Spleen (tissue), 11 donors: Measurements from ENCODE around the gene TRABD. TPM values are rescaled to one million over a fixed set of nuclear protein-coding genes. Genes with fewer than 3 reads are reported as not detected.
A peak's percentile ranks its signal among the peaks of the same experiment; 100 is the strongest.
"Not testable (repeated sequence)": the region's sequence is repeated elsewhere in the genome, so short reads cannot be mapped to it uniquely, and the experiment has no call there.

ENCODE experiments used
- DNase-seq: peaks from one replicate; pipeline ENCODE4 v3.0.0-alpha.2; 2020
- H3K27ac ChIP-seq, 8 donors: fragments of 200-600 bp; sonication (generic) in 7 of 8; 1 replicate in 4 of 8; 2 replicates in 4 of 8; pipeline versions ENCODE4 v1.5.0 to v1.8.0; 2016 to 2021; ENCODE audit warnings: inconsistent platforms in 4 of 8, mild to moderate bottlenecking in 4 of 8, moderate library complexity in 1 of 8
- H3K27me3 ChIP-seq, 7 donors: fragments of 200-600 bp; sonication (generic) in 6 of 7; replicated peaks in 1 of 7; 1 replicate in 4 of 7; 2 replicates in 3 of 7; pipeline versions ENCODE4 v1.5.0 to v1.8.0; 2016 to 2021; ENCODE audit warnings: inconsistent platforms in 3 of 7, mild to moderate bottlenecking in 1 of 7
- H3K36me3 ChIP-seq, 6 donors: fragments of 200-600 bp; sonication (generic) in 5 of 6; 1 replicate in 4 of 6; 2 replicates in 2 of 6; pipeline versions ENCODE4 v1.5.0 to v1.8.0; 2016 to 2021; ENCODE audit warnings: inconsistent platforms in 2 of 6
- H3K4me1 ChIP-seq, 6 donors: fragments of 200-600 bp; sonication (generic) in 5 of 6; 1 replicate in 3 of 6; 2 replicates in 3 of 6; pipeline versions ENCODE4 v1.5.0 to v1.8.0; 2016 to 2021; ENCODE audit warnings: inconsistent platforms in 3 of 6
- H3K4me3 ChIP-seq, 8 donors: fragments of 200-600 bp; sonication (generic) in 7 of 8; 1 replicate in 4 of 8; 2 replicates in 4 of 8; pipeline versions ENCODE4 v1.5.0 to v1.8.0; 2016 to 2021; ENCODE audit warnings: inconsistent platforms in 4 of 8, mild to moderate bottlenecking in 4 of 8, moderate library complexity in 2 of 8
- H3K9me3 ChIP-seq, 8 donors: fragments of 200-600 bp; sonication (generic) in 7 of 8; 1 replicate in 4 of 8; 2 replicates in 4 of 8; pipeline versions ENCODE4 v1.5.0 to v1.8.0; 2016 to 2021; ENCODE audit warnings: inconsistent platforms in 4 of 8
- POLR2A ChIP-seq, 3 donors: fragments of 450-650 bp; IDR thresholded peaks; one replicate each; pipeline ENCODE4 v1.5.1; 2017; ENCODE audit warnings: antibody characterized with exemption in 3 of 3, mild to moderate bottlenecking in 1 of 3
- POLR2AphosphoS5 ChIP-seq, 3 donors: sonication (generic); formaldehyde crosslinking; IDR thresholded peaks; one replicate each; pipeline ENCODE4 v1.5.1; 2017; ENCODE audit warnings: antibody characterized with exemption in 3 of 3
- WGBS, 5 donors: extraction: QIAGEN DNeasy Blood & Tissue Kit in 3 of 5; methylation state at CpG; one replicate each; pipeline versions ENCODE4 v1.1.5 to v1.1.7; 2013 to 2018; 5-methylcytosine and 5-hydroxymethylcytosine counted together
- intact Hi-C: fragments of 100-400 bp; cut with DNase I; formaldehyde crosslinking; loops from one replicate; pipeline ENCODE4 v1.15.0; 2023; ENCODE audit warnings: low total_unique reads
- polyA plus RNA-seq, 3 donors: library from polyadenylated mRNA; stranded (reverse); fragments of 200-250 nt; gene quantifications; one replicate each; pipeline ENCODE4 v1.2.1, GENCODE V29; 2013
- total RNA-seq, 7 donors: library from RNA; depleted of rRNA in 3 of 7; stranded (reverse); fragments of >200 nt in 3 of 7; fragmentation: NEBNext Ultra II Directional in 4 of 7; extraction: Animal tissue kit (Norgen Biotek cat#: 25700) in 4 of 7; gene quantifications; one replicate each; pipeline versions ENCODE4 v1.1.0 to v1.2.1, GENCODE V29; 2016 to 2021
- TF ChIP-seq, protein P1 (sequence below), 11 experiments: fragments of 200-600 bp in 7 of 11; fragments of 450-650 bp in 4 of 11; sonication (generic) in 4 of 11; IDR thresholded peaks in 8 of 11; conservative IDR thresholded peaks in 3 of 11; 1 replicate in 7 of 11; 2 replicates in 4 of 11; pipeline versions ENCODE4 v1.4.0 to v1.8.0; 2016 to 2021; ENCODE audit warnings: antibody characterized with exemption in 11 of 11, inconsistent platforms in 4 of 11, mild to moderate bottlenecking in 1 of 11
- donor health status: healthy with polysubstance abuse.
- donor health status: DM: no; HTN: no; CAD: no; lungs with moderate emphysema.
- donor health status: DM: no; HTN: no; CAD: no.
- donor health status: Bipolar disorder and iron deficiency.
- donor health status: healthy.
- donor health status: DM: no; HTN: no; CAD: no.
- donor health status: DM: yes; HTN: yes; CAD: no.

The TRABD gene
- total and polyA plus RNA-seq, 10 donors, result 43.3 to 85.8 (median 60.0) TPM

DNA sequence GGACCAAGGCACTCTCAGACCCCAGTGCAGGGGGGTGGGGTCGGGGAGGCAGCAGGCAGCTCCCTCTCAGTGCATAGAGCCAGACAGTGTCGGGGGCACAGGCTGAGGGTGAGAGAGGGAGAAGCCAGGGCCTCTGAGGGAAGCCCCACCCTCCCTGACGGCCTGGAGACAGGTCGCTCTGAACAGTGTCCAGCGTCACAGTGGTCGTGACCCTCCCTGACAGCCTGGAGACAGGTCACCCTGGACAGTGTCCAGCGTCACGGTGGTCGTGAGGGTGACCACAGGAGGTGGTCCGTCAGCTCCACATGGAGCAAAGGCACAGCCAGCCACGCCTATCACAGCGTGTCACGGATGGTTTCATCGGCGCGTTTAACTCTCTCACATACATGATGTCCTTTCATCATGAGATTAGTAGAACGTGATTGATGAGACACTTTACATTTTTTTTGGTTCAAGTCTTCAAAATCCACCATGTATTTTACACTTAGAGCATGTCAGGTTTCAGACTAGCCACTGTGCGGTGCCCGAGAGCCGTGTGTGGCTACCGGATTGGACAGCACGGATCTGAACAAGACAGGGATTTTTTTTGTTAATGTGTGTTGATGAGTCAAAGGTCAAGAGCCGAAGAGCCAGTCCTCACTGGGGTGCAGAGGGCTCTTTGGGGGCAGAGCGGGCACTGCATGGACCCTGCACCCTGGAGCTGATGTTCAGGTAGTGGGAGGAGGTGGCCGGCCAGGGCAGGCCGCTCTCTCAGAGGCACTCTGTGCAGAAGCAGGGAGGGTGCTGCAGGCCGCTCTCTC lies 39.1 kb upstream of the TRABD start:
- no peak for DNase-seq
- H3K4me1 ChIP-seq, result peaks cover 0 to 33% (median 9%) of the 10 kb centered on the region in 6 donors
- no peak overlapping the region for H3K4me3 ChIP-seq
- H3K36me3 ChIP-seq, result no peaks in the 10 kb centered on the region
- H3K27me3 ChIP-seq, result peaks cover 0 to 44% (median 0%) of the 10 kb centered on the region in 7 donors
- 63 to 75% (median 67%) methylated on average over 23 to 27 of the region's 27 CpGs for WGBS, 5 donors
- intact Hi-C loops, result no loop called here
- no peak overlapping the region for H3K27ac ChIP-seq
- H3K9me3 ChIP-seq, result no peaks in the 10 kb centered on the region
- TF ChIP-seq, protein P1, sequence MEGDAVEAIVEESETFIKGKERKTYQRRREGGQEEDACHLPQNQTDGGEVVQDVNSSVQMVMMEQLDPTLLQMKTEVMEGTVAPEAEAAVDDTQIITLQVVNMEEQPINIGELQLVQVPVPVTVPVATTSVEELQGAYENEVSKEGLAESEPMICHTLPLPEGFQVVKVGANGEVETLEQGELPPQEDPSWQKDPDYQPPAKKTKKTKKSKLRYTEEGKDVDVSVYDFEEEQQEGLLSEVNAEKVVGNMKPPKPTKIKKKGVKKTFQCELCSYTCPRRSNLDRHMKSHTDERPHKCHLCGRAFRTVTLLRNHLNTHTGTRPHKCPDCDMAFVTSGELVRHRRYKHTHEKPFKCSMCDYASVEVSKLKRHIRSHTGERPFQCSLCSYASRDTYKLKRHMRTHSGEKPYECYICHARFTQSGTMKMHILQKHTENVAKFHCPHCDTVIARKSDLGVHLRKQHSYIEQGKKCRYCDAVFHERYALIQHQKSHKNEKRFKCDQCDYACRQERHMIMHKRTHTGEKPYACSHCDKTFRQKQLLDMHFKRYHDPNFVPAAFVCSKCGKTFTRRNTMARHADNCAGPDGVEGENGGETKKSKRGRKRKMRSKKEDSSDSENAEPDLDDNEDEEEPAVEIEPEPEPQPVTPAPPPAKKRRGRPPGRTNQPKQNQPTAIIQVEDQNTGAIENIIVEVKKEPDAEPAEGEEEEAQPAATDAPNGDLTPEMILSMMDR (IDR thresholded peaks at IDR 0.05 in 8 of 11, conservative IDR thresholded peaks at IDR 0.05 in 3 of 11), result peak in 10 of 11 experiments; percentile 16 to 56 (median 50)
- TF ChIP-seq POLR2AphosphoS5 (IDR thresholded peaks at IDR 0.05), result no peak

DNA sequence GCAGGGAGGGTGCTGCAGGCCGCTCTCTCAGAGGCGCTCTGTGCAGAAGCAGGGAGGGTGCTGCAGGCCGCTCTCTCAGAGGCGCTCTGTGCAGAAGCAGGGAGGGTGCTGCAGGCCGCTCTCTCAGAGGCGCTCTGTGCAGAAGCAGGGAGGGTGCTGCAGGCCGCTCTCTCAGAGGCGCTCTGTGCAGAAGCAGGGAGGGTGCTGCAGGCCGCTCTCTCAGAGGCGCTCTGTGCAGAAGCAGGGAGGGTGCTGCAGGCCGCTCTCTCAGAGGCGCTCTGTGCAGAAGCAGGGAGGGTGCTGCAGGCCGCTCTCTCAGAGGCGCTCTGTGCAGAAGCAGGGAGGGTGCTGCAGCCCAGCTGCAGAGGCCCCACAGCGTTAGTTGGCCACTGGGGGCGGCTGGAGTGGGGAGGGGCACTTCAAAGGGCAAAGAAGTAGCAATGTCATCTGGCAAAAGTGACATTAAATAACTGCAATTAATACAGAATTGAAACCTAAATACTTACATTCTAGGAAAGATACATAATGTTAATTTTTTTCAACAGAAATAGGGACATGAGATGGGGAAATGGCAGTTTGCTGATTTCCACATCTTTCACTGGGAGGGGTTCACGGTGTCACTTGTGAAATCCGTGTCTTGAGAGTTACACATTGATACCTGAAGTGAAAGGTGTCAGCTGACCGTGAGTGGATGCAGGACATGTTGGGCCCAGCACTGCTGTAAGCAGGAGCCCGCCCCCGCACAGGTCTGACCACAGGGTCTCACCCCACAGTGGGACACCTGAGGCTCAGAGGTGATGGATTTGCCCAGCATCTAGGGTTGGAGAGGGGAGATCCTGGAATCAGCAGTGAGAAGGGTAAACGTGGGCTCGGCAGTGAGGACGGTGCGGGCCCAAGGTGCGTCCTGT lies 38.2 kb upstream of the TRABD start:
- H3K9me3 ChIP-seq, intact Hi-C loops, H3K36me3 ChIP-seq, DNase-seq, H3K27ac ChIP-seq, H3K4me3 ChIP-seq: not testable (repeated sequence)
- H3K4me1 ChIP-seq, result peaks cover 0 to 33% (median 9%) of the 10 kb centered on the region in 6 donors
- H3K27me3 ChIP-seq, result peaks cover 0 to 37% (median 0%) of the 10 kb centered on the region in 7 donors
- WGBS, 5 donors, result 45 to 80% (median 70%) methylated on average over 13 to 16 of the region's 26 CpGs

DNA sequence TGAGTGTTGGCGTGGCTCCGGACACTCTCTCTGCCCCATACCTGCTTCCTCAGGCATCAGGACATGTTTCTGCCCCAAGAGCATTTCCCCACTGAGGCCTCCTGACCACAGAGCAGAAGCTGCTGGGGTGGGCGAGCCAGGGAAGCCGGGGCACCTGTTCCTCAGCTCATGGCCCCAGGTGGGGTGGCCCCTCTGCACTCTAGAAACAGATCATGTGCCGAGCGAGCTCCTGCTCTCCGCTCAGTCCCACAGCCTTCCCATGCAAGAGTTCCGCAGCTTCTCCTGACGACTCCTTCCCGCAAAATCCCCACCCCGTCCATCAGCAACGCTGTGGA lies 37.6 kb upstream of the TRABD start:
- TF ChIP-seq, protein P1 (IDR thresholded peaks at IDR 0.05 in 8 of 11, conservative IDR thresholded peaks at IDR 0.05 in 3 of 11), result no peak
- TF ChIP-seq POLR2AphosphoS5 (IDR thresholded peaks at IDR 0.05) (no peak), POLR2A (IDR thresholded peaks at IDR 0.05) (no peak)
- intact Hi-C loops, result no loop called here
- Histone ChIP-seq H3K27ac (no peak overlapping the region), H3K4me3 (no peak overlapping the region), H3K27me3 (peaks cover 0 to 31% (median 0%) of the 10 kb centered on the region in 7 donors), H3K36me3 (no peaks in the 10 kb centered on the region), H3K4me1 (peaks cover 0 to 31% (median 9%) of the 10 kb centered on the region in 6 donors), H3K9me3 (no peaks in the 10 kb centered on the region)
- 71 to 87% (median 80%) methylated on average over 10 to 12 of the region's 12 CpGs for WGBS, 5 donors
- DNase-seq, result no peak

DNA sequence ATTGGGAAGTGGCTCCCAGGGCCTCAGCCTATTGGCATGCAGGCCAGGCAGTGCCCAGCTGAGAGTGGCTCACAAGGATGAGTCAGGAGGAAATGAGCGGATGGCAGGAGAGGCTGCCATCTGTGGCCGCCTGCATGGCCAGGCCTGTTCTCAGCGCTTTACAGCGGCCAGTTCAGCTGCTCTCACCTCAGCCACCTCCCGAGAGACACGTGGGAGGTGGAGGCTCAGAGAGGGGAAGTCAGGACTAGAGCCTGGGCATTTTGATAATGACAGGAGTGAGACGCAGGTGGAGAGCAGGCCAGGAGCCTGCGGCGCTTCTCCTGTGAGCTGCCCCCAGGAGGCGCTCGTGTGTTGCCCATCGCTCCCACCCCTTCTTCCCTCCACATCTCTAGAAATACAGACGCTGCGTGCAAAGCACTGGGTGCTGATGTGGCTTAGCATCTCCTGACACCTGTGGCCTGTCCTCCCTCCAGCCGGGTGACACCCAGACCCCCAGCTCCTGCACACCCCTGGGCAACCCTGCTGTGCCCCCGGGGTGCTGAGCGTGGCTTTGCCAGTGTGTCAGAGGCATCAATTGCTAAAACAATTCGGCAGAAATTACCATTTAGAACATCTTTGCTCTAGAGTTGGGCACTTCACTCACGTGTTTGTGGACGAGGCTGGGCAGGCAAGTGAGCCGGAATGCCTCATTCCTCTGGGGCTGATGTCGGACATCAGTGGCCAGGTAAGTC lies 36.6 kb upstream of the TRABD start:
- peak; percentile 93 for DNase-seq
- intact Hi-C loops, result no loop called here
- H3K9me3 ChIP-seq, result no peaks in the 10 kb centered on the region
- H3K27ac ChIP-seq, result no peak overlapping the region
- no peaks in the 10 kb centered on the region for H3K36me3 ChIP-seq
- H3K4me3 ChIP-seq, result no peak overlapping the region
- WGBS, 5 donors, result 29 to 41% (median 36%) methylated on average over 19 to 22 of the region's 22 CpGs
- TF ChIP-seq POLR2A (IDR thresholded peaks at IDR 0.05) (no peak), POLR2AphosphoS5 (IDR thresholded peaks at IDR 0.05) (peak; percentile 40 to 61 (median 51))
- TF ChIP-seq, protein P1 (IDR thresholded peaks at IDR 0.05 in 8 of 11, conservative IDR thresholded peaks at IDR 0.05 in 3 of 11), result peak; percentile 71 to 96 (median 88)
- H3K4me1 ChIP-seq, result peaks cover 0 to 28% (median 9%) of the 10 kb centered on the region in 6 donors
- peaks cover 0 to 24% (median 0%) of the 10 kb centered on the region in 7 donors for H3K27me3 ChIP-seq
